Measurements from ENCODE around the gene TJP1.

The TJP1 gene

GRCh38 chr15:29686445-29687203 is 135.6 kb downstream of the TJP1 start:
- no peak overlapping the region for H3K4me3 ChIP-seq (ENCODE audit: low read depth, low read length)
- TF ChIP-seq CTCF (IDR thresholded peaks at IDR 0.05; ENCODE audit: low read depth, low read length) = no peak

- TF ChIP-seq CTCF (IDR thresholded peaks at IDR 0.05; ENCODE audit: low read depth, low read length) = no peak
- H3K4me3 ChIP-seq (ENCODE audit: low read depth, low read length) = no peak overlapping the region
Observed at GRCh38 chr15:29686079-29686425, 136.2 kb downstream of the TJP1 start.

GRCh38 chr15:29685156-29686078 is 136.9 kb downstream of the TJP1 start:
- no peak for TF ChIP-seq CTCF (IDR thresholded peaks at IDR 0.05; ENCODE audit: low read depth, low read length)
- no peak overlapping the region for H3K4me3 ChIP-seq (ENCODE audit: low read depth, low read length)

GRCh38 chr15:29682781-29683180 is 139.5 kb downstream of the TJP1 start:
- no peak for TF ChIP-seq CTCF (IDR thresholded peaks at IDR 0.05; ENCODE audit: low read depth, low read length)
- no peak overlapping the region for H3K4me3 ChIP-seq (ENCODE audit: low read depth, low read length)

- no peak overlapping the region for H3K4me3 ChIP-seq (ENCODE audit: low read depth, low read length)
- no peak for TF ChIP-seq CTCF (IDR thresholded peaks at IDR 0.05; ENCODE audit: low read depth, low read length)
Observed at GRCh38 chr15:29682361-29682760, 139.9 kb downstream of the TJP1 start.

- no peak for TF ChIP-seq CTCF (IDR thresholded peaks at IDR 0.05; ENCODE audit: low read depth, low read length)
- no peak overlapping the region for H3K4me3 ChIP-seq (ENCODE audit: low read depth, low read length)
Observed at GRCh38 chr15:29681946-29682345, 140.3 kb downstream of the TJP1 start.

All from WI38 (cell line).